ENCODE data around the gene RGS6. TPM values are rescaled to one million over a fixed set of nuclear protein-coding genes. Genes with fewer than 3 reads are reported as not detected.

RGS6 gene
- total RNA-seq, 2 donors from 2014 or later: 3.2 TPM; not detected in 1

- H3K9me3 ChIP-seq: no peaks in the 10 kb centered on the region
- 63% methylated on average over 4 of the region's 4 CpGs for WGBS
- H3K4me3 ChIP-seq: no peak overlapping the region
- intact Hi-C loops (cut with DNase I): no loop called here
- no peak overlapping the region for H3K27ac ChIP-seq
- no peaks in the 10 kb centered on the region for H3K36me3 ChIP-seq
- no peaks in the 10 kb centered on the region for H3K4me1 ChIP-seq (replicated peaks)
- no peak for DNase-seq (ENCODE audit: low spot score)
- TF ChIP-seq POLR2AphosphoS5 (IDR thresholded peaks at IDR 0.05) (no peak), CTCF (IDR thresholded peaks at IDR 0.05) (no peak), POLR2A (IDR thresholded peaks at IDR 0.05) (no peak)
- no peaks in the 10 kb centered on the region for H3K27me3 ChIP-seq (replicated peaks; ENCODE audit: insufficient read depth)
These were observed 671.4 kb downstream of the RGS6 start for GRCh38 chr14:72603639-72604038.

GRCh38 chr14:72604133-72604532, 671.9 kb downstream of the RGS6 start:
- TF ChIP-seq POLR2A (IDR thresholded peaks at IDR 0.05) (no peak), CTCF (IDR thresholded peaks at IDR 0.05) (no peak), POLR2AphosphoS5 (IDR thresholded peaks at IDR 0.05) (no peak)
- 94% methylated on average over 3 of the region's 3 CpGs for WGBS
- intact Hi-C loops (cut with DNase I): no loop called here

GRCh38 chr14:72605096-72605920, 673.1 kb downstream of the RGS6 start:
- no peak for DNase-seq (ENCODE audit: low spot score)
- Histone ChIP-seq H3K27me3 (replicated peaks; ENCODE audit: insufficient read depth) (no peaks in the 10 kb centered on the region), H3K4me3 (no peak overlapping the region), H3K4me1 (replicated peaks) (no peaks in the 10 kb centered on the region), H3K9me3 (no peaks in the 10 kb centered on the region), H3K27ac (no peak overlapping the region), H3K36me3 (no peaks in the 10 kb centered on the region)
- intact Hi-C loops (cut with DNase I): no loop called here
- 79% methylated on average over 18 of the region's 18 CpGs for WGBS
- TF ChIP-seq POLR2AphosphoS5 (IDR thresholded peaks at IDR 0.05) (no peak), CTCF (IDR thresholded peaks at IDR 0.05) (no peak), POLR2A (IDR thresholded peaks at IDR 0.05) (no peak)

More at GRCh38 chr14:72604133-72604532, 671.9 kb downstream of the RGS6 start:
- no peaks in the 10 kb centered on the region for H3K27me3 ChIP-seq (replicated peaks; ENCODE audit: insufficient read depth)
- H3K27ac ChIP-seq: no peak overlapping the region
- H3K4me3 ChIP-seq: no peak overlapping the region
- DNase-seq (ENCODE audit: low spot score): no peak
- no peaks in the 10 kb centered on the region for H3K36me3 ChIP-seq
- no peaks in the 10 kb centered on the region for H3K4me1 ChIP-seq (replicated peaks)
- no peaks in the 10 kb centered on the region for H3K9me3 ChIP-seq

GRCh38 chr14:72605921-72606220, 673.6 kb downstream of the RGS6 start:
- TF ChIP-seq POLR2A (IDR thresholded peaks at IDR 0.05): no peak
- TF ChIP-seq POLR2AphosphoS5 (IDR thresholded peaks at IDR 0.05): no peak
- no peak for TF ChIP-seq CTCF (IDR thresholded peaks at IDR 0.05)
- no peak for DNase-seq (ENCODE audit: low spot score)
- H3K9me3 ChIP-seq: no peaks in the 10 kb centered on the region

GRCh38 chr14:72606879-72607278, 674.6 kb downstream of the RGS6 start:
- Histone ChIP-seq H3K9me3 (no peaks in the 10 kb centered on the region), H3K4me3 (no peak overlapping the region), H3K27me3 (replicated peaks; ENCODE audit: insufficient read depth) (no peaks in the 10 kb centered on the region), H3K27ac (no peak overlapping the region), H3K36me3 (no peaks in the 10 kb centered on the region), H3K4me1 (replicated peaks) (no peaks in the 10 kb centered on the region)
- intact Hi-C loops (cut with DNase I): no loop called here
- WGBS: 91% methylated on average over 1 of the region's 1 CpG
- no peak for DNase-seq (ENCODE audit: low spot score)
- no peak for TF ChIP-seq POLR2A (IDR thresholded peaks at IDR 0.05)
- TF ChIP-seq CTCF (IDR thresholded peaks at IDR 0.05): no peak
- TF ChIP-seq POLR2AphosphoS5 (IDR thresholded peaks at IDR 0.05): no peak

More at GRCh38 chr14:72605921-72606220, 673.6 kb downstream of the RGS6 start:
- H3K27ac ChIP-seq: no peak overlapping the region
- H3K4me3 ChIP-seq: no peak overlapping the region
- H3K36me3 ChIP-seq: no peaks in the 10 kb centered on the region
- 97% methylated on average over 3 of the region's 3 CpGs for WGBS
- H3K27me3 ChIP-seq (replicated peaks; ENCODE audit: insufficient read depth): no peaks in the 10 kb centered on the region
- no peaks in the 10 kb centered on the region for H3K4me1 ChIP-seq (replicated peaks)
- intact Hi-C loops (cut with DNase I): no loop called here
